Neural cell (in vitro differentiated cells): Measurements from ENCODE around the gene ARRB1.
"Not testable (repeated sequence)": the region's sequence is repeated elsewhere in the genome, so short reads cannot be mapped to it uniquely, and the experiment has no call there.

Experiments used
- CTCF ChIP-seq: fragments of 450-650 bp; IDR thresholded peaks from 2 replicates; pipeline ENCODE4 v1.5.1; 2014; ENCODE audit warnings: antibody characterized with exemption, mild to moderate bottlenecking, moderate library complexity; ENCODE audit not compliant: poor library complexity, severe bottlenecking
- EP300 ChIP-seq: fragments of 450-650 bp; conservative IDR thresholded peaks from 2 replicates; pipeline ENCODE4 v1.6.1; 2014; ENCODE audit warnings: antibody characterized with exemption, mild to moderate bottlenecking, moderate library complexity; ENCODE audit not compliant: poor library complexity, severe bottlenecking
- EZH2 ChIP-seq: fragments of 200-600, 300-800 bp; shearing (Covaris generic), sonication (generic); IDR thresholded peaks from 2 replicates; pipeline ENCODE4 v1.6.1; 2014; ENCODE audit warnings: antibody characterized with exemption, low read length, borderline replicate concordance, mild to moderate bottlenecking; ENCODE audit not compliant: insufficient read depth, poor library complexity, severe bottlenecking
- MXI1 ChIP-seq: fragments of 450-650 bp; conservative IDR thresholded peaks from 2 replicates; pipeline ENCODE4 v1.6.1; 2014; ENCODE audit warnings: antibody characterized with exemption, mild to moderate bottlenecking; ENCODE audit not compliant: poor library complexity, severe bottlenecking
- POLR2AphosphoS5 ChIP-seq: IDR thresholded peaks from 2 replicates; pipeline ENCODE4 v1.6.1; 2012
- SMC3 ChIP-seq: fragments of 450-650 bp; conservative IDR thresholded peaks from 2 replicates; pipeline ENCODE4 v1.6.1; 2014; ENCODE audit warnings: antibody characterized with exemption, mild to moderate bottlenecking, moderate library complexity; ENCODE audit not compliant: poor library complexity
- TAF1 ChIP-seq: IDR thresholded peaks from 2 replicates; pipeline ENCODE4 v1.6.1; 2012; ENCODE audit warnings: low read depth

DNA sequence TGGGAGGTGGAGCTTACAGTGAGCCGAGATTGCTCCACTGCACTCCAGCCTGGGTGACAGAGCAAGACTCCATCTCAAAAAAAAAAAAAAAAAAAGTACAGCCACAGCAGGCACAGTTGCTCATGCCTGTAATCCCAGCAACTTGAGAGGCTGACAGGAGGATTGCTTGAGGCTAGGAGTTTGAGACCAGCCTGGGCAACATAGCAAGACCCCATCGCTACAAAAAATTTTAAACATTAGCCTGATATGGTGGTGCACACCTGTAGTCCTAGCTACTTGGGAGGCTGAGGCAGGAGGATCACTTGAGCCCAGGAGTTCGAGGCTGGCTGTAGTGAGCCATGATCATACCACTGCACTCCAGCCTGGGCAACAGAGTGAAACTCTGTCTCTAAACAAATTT is 76.7 kb downstream of the ARRB1 start:
- not testable (repeated sequence) for TF ChIP-seq SMC3, CTCF, EZH2, TAF1, POLR2AphosphoS5, MXI1, EP300
